Type B pancreatic cell (in vitro differentiated cells): ENCODE measurements around the gene RHEX. TPM values are rescaled to one million over a fixed set of nuclear protein-coding genes. Genes with fewer than 3 reads are reported as not detected.
"Not testable (repeated sequence)": the region's sequence is repeated elsewhere in the genome, so short reads cannot be mapped to it uniquely, and the experiment has no call there.

ENCODE experiments used
- DNase-seq: peaks from one replicate; pipeline ENCODE4 v3.0.0; 2021; ENCODE audit warnings: mixed read lengths; ENCODE audit not compliant: unreplicated experiment; ENCODE audit errors: extremely low spot score
- H3K27ac Mint-ChIP-seq: 2 replicates; pipeline ENCODE4 v1.8.0; 2021; ENCODE audit warnings: mild to moderate bottlenecking, mixed read lengths
- H3K27me3 Mint-ChIP-seq: 2 replicates; pipeline ENCODE4 v1.8.0; 2021; ENCODE audit warnings: mixed read lengths
- H3K36me3 Mint-ChIP-seq: 2 replicates; pipeline ENCODE4 v1.8.0; 2021; ENCODE audit warnings: mixed read lengths
- H3K4me1 Mint-ChIP-seq: one replicate; pipeline ENCODE4 v1.8.0; 2021; ENCODE audit warnings: mixed read lengths; ENCODE audit not compliant: unreplicated experiment
- H3K4me3 Mint-ChIP-seq: 2 replicates; pipeline ENCODE4 v1.8.0; 2021; ENCODE audit warnings: mild to moderate bottlenecking, mixed read lengths
- H3K9me3 Mint-ChIP-seq: 2 replicates; pipeline ENCODE4 v1.8.0; 2021; ENCODE audit warnings: mixed read lengths
- CTCF ChIP-seq: fragments of 200-600 bp; sonication (generic); conservative IDR thresholded peaks from 2 replicates; pipeline ENCODE4 v1.5.0; 2021; ENCODE audit warnings: antibody characterized with exemption, mild to moderate bottlenecking
- long read RNA-seq: library from polyadenylated mRNA; unstranded; transcript quantifications from one replicate; pipeline ENCODE4 v2.0.0, GENCODE V29; 2020
- total RNA-seq: library from RNA; stranded (reverse); gene quantifications from 2 replicates; pipeline ENCODE4 v1.2.1, GENCODE V29; 2021; ENCODE audit warnings: low replicate concordance

The RHEX gene, protein sequence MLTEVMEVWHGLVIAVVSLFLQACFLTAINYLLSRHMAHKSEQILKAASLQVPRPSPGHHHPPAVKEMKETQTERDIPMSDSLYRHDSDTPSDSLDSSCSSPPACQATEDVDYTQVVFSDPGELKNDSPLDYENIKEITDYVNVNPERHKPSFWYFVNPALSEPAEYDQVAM
- not detected in 2 replicates for total RNA-seq
- long read RNA-seq = 0 reads

GRCh38 chr1:206052919-206053610, at the start of gene RHEX:
Gene RHEX, plus strand, starts transcription at chr1:206053173. Its CDS starts 44,656 bp downstream, at chr1:206097829.
- H3K9me3 Mint-ChIP-seq, H3K27ac Mint-ChIP-seq, H3K36me3 Mint-ChIP-seq, H3K4me3 Mint-ChIP-seq, H3K27me3 Mint-ChIP-seq, H3K4me1 Mint-ChIP-seq, DNase-seq: not testable (repeated sequence)

- Mint-ChIP-seq H3K27me3 (peaks cover 3% of the 10 kb centered on the region), H3K36me3 (no peaks in the 10 kb centered on the region), H3K4me1 (peaks cover 21% of the 10 kb centered on the region), H3K9me3 (peaks cover 2% of the 10 kb centered on the region), H3K27ac (peak overlapping the region; percentile 12), H3K4me3 (no peak overlapping the region)
- peak; percentile 13 for DNase-seq
- TF ChIP-seq CTCF = no peak
These were observed 48.8 kb upstream of the RHEX start for GRCh38 chr1:206003854-206004800.

GRCh38 chr1:206004826-206005225, 48.1 kb upstream of the RHEX start:
- peak; percentile 29 for DNase-seq
- TF ChIP-seq CTCF = no peak
- H3K4me3 Mint-ChIP-seq = no peak overlapping the region
- H3K4me1 Mint-ChIP-seq = peaks cover 21% of the 10 kb centered on the region
- peak overlapping the region; percentile 12 for H3K27ac Mint-ChIP-seq
- H3K27me3 Mint-ChIP-seq = peaks cover 3% of the 10 kb centered on the region
- H3K36me3 Mint-ChIP-seq = no peaks in the 10 kb centered on the region
- no peaks in the 10 kb centered on the region for H3K9me3 Mint-ChIP-seq

- no peaks in the 10 kb centered on the region for H3K9me3 Mint-ChIP-seq
- no peaks in the 10 kb centered on the region for H3K36me3 Mint-ChIP-seq
- TF ChIP-seq CTCF = no peak
- no peak overlapping the region for H3K4me3 Mint-ChIP-seq
- DNase-seq = no peak
- peaks cover 21% of the 10 kb centered on the region for H3K4me1 Mint-ChIP-seq
- H3K27ac Mint-ChIP-seq = peak overlapping the region; percentile 12
- peaks cover 3% of the 10 kb centered on the region for H3K27me3 Mint-ChIP-seq
These were observed 47.7 kb upstream of the RHEX start for GRCh38 chr1:206005234-206005633.

DNA sequence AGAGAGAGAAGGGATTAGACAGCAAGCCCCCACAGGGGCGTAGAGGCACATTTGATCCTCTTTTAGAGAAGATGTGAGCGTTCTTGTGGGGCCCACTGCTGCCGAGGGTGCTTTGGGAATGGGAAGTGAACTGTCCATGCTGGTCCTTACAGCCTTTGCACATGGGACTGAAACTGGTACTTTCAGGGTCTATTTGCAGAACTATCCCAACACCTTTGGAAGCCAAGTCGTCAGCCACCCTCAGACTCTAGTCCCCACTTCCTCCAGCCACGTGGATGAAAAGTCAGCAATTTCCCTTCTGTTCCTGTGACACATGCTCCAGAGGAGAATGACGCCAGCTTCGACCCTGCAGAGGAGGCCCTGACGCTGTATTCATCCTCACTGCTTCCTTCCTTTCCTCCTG, 47.2 kb upstream of the RHEX start:
- Mint-ChIP-seq H3K36me3 (no peaks in the 10 kb centered on the region), H3K4me1 (peaks cover 21% of the 10 kb centered on the region), H3K9me3 (no peaks in the 10 kb centered on the region), H3K27ac (no peak overlapping the region), H3K4me3 (no peak overlapping the region), H3K27me3 (peaks cover 3% of the 10 kb centered on the region)
- no peak for TF ChIP-seq CTCF
- peak; percentile 20 for DNase-seq
